HepG2 (cell line): ENCODE data around the gene CRLF1. TPM values are rescaled to one million over a fixed set of nuclear protein-coding genes. Genes with fewer than 3 reads are reported as not detected.

Experiments
- ATAC-seq: fragments of 200-7000 bp; cut with Tn5 transposase; 3 replicates; pipeline ENCODE4 v1.9.1; 2020; ENCODE audit warnings: mild to moderate bottlenecking, moderate library complexity
- BruUV-seq: library from RNA; stranded (reverse); fragments of 400-500 nt; replicated peaks from 2 replicates; lab custom pipeline; 2021; lab: Mats Ljungman, UMichigan
- CTCF ChIA-PET: fragments of 300-600 bp; formaldehyde crosslinking; extraction: SDS; loops from one replicate; lab custom pipeline; 2021; ENCODE audit warnings: low total read pairs, inconsistent platforms, low intra/inter-chr PET ratio; lab: Yijun Ruan, JAX
- POLR2A ChIA-PET: fragments of 350-600 bp; sonication (Branson Sonifier 250); formaldehyde crosslinking; loops from one replicate; lab custom pipeline; 2020; ENCODE audit warnings: antibody characterized with exemption, inconsistent platforms; lab: Yijun Ruan, JAX
- DNase-seq: peaks from one replicate; pipeline ENCODE4 v3.0.0-alpha.2; 2015; ENCODE audit warnings: low spot score
- FAIRE-seq: peaks from 3 replicates; lab custom pipeline; 2011; peaks lifted over from hg19 to GRCh38; lab: Jason Lieb, UNC
- H2AFZ ChIP-seq: one replicate; pipeline ENCODE4 v1.6.1; 2011; ENCODE audit warnings: low read length, inconsistent platforms
- H3K27ac ChIP-seq: fragments of 300-600 bp; 3 replicates; pipeline ENCODE4 v1.8.0; 2011; ENCODE audit warnings: mixed run types, mild to moderate bottlenecking, mixed read lengths, low read length, inconsistent platforms; ENCODE audit not compliant: insufficient read depth; ENCODE audit errors: extremely low read length
- H3K27me3 ChIP-seq, 2 experiments: fragments of 200-600 bp in 1 of 2; 2 replicates in 1 of 2; 3 replicates in 1 of 2; pipeline versions ENCODE4 v1.6.0 to v1.8.0; 2011; ENCODE audit warnings: low read length in 2 of 2, mild to moderate bottlenecking in 2 of 2, moderate library complexity in 2 of 2, inconsistent platforms in 1 of 2; ENCODE audit not compliant: insufficient read depth in 2 of 2, control insufficient read depth in 1 of 2
- H3K36me3 ChIP-seq, 2 experiments: fragments of 200-600 bp in 1 of 2; replicated peaks in 1 of 2; 2 replicates in 1 of 2; 3 replicates in 1 of 2; pipeline versions ENCODE4 v1.5.1 to v1.8.0; 2011; ENCODE audit warnings: low read length in 2 of 2, inconsistent platforms in 1 of 2; ENCODE audit not compliant: insufficient read depth in 2 of 2, control insufficient read depth in 1 of 2
- H3K4me1 ChIP-seq: 2 replicates; pipeline ENCODE4 v1.5.1; 2012; ENCODE audit warnings: low read length, inconsistent platforms; ENCODE audit not compliant: insufficient read depth
- H3K4me2 ChIP-seq: 2 replicates; pipeline ENCODE4 v1.6.0; 2011; ENCODE audit warnings: low read depth, low read length, inconsistent platforms
- H3K4me3 ChIP-seq, 3 experiments: fragments of 200-600 bp in 1 of 3; sonication (generic), shearing (Covaris generic) in 1 of 3; replicated peaks in 1 of 3; 2 replicates each; pipeline ENCODE4 v1.5.1; 2011 to 2016; ENCODE audit warnings: low read length in 3 of 3, inconsistent platforms in 2 of 3, low read depth in 2 of 3, mild to moderate bottlenecking in 2 of 3, control low read depth in 1 of 3, mixed read lengths in 1 of 3; ENCODE audit not compliant: insufficient read depth in 1 of 3
- H3K79me2 ChIP-seq: one replicate; pipeline ENCODE4 v1.6.1; 2011; ENCODE audit warnings: low read length, inconsistent platforms; ENCODE audit not compliant: insufficient read depth
- H3K9ac ChIP-seq: 2 replicates; pipeline ENCODE4 v1.6.0; 2011; ENCODE audit warnings: mild to moderate bottlenecking, low read depth, low read length, inconsistent platforms; ENCODE audit not compliant: insufficient read depth
- H3K9me3 ChIP-seq: 2 replicates; pipeline ENCODE4 v1.5.1; 2012; ENCODE audit warnings: mild to moderate bottlenecking, low read length
- H4K20me1 ChIP-seq: 2 replicates; pipeline ENCODE4 v1.6.0; 2011; ENCODE audit warnings: inconsistent platforms, mild to moderate bottlenecking, low read length, moderate library complexity; ENCODE audit not compliant: insufficient read depth
- HBP1 ChIP-seq: IDR thresholded peaks from 2 replicates; pipeline ENCODE4 v1.6.1; 2016; ENCODE audit warnings: low read depth, control low read depth
- HDAC2 ChIP-seq: sonication (generic); formaldehyde crosslinking; IDR thresholded peaks from 2 replicates; pipeline ENCODE4 v1.4.0; 2020; ENCODE audit warnings: missing genetic modification reagents
- HOXA3 ChIP-seq: sonication (generic); formaldehyde crosslinking; IDR thresholded peaks from 2 replicates; pipeline ENCODE4 v1.5.0; 2020; ENCODE audit warnings: missing genetic modification reagents
- MAX ChIP-seq: IDR thresholded peaks from 2 replicates; pipeline ENCODE4 v1.6.1; 2012; ENCODE audit warnings: inconsistent platforms
- NFKBIZ ChIP-seq: IDR thresholded peaks from 2 replicates; pipeline ENCODE4 v1.6.1; 2018; ENCODE audit warnings: missing genetic modification reagents, missing compliant biosample characterization
- NR2F1 ChIP-seq, 2 experiments: fragments of 450-650 bp in 1 of 2; formaldehyde crosslinking in 1 of 2; IDR thresholded peaks; 2 replicates each; pipeline versions ENCODE4 v1.5.0 to v1.6.1; 2016 to 2020; ENCODE audit warnings: mild to moderate bottlenecking in 1 of 2, missing compliant biosample characterization in 1 of 2, missing genetic modification reagents in 1 of 2, moderate library complexity in 1 of 2
- STAG1 ChIP-seq: sonication (generic); formaldehyde crosslinking; IDR thresholded peaks from 2 replicates; pipeline ENCODE4 v1.4.0; 2020; ENCODE audit warnings: missing genetic modification reagents
- ZBTB4 ChIP-seq: sonication (generic); formaldehyde crosslinking; IDR thresholded peaks from 2 replicates; pipeline ENCODE4 v1.4.0; 2020; ENCODE audit warnings: missing genetic modification reagents, mild to moderate bottlenecking, borderline replicate concordance
- ZFP37 ChIP-seq: sonication (generic); formaldehyde crosslinking; IDR thresholded peaks from 2 replicates; pipeline ENCODE4 v1.4.0; 2020; ENCODE audit warnings: missing genetic modification reagents, borderline replicate concordance
- ZNF121 ChIP-seq: sonication (generic); formaldehyde crosslinking; IDR thresholded peaks from 2 replicates; pipeline ENCODE4 v1.5.0; 2020; ENCODE audit warnings: mild to moderate bottlenecking, missing genetic modification reagents
- ZNF263 ChIP-seq: sonication (generic); formaldehyde crosslinking; IDR thresholded peaks from 2 replicates; pipeline ENCODE4 v1.4.0; 2020; ENCODE audit warnings: missing genetic modification reagents
- ZNF605 ChIP-seq: sonication (generic); formaldehyde crosslinking; IDR thresholded peaks from 2 replicates; pipeline ENCODE4 v1.8.0; 2022; ENCODE audit warnings: mild to moderate bottlenecking, missing genetic modification reagents
- ZNF678 ChIP-seq: sonication (generic); formaldehyde crosslinking; IDR thresholded peaks from 2 replicates; pipeline ENCODE4 v1.4.0; 2020; ENCODE audit warnings: mild to moderate bottlenecking, missing genetic modification reagents
- ZNF746 ChIP-seq: sonication (generic); formaldehyde crosslinking; IDR thresholded peaks from 2 replicates; pipeline ENCODE4 v1.8.0; 2022; ENCODE audit warnings: mild to moderate bottlenecking, missing genetic modification reagents
- ZNF782 ChIP-seq: sonication (generic); formaldehyde crosslinking; IDR thresholded peaks from 2 replicates; pipeline ENCODE4 v1.4.0; 2020; ENCODE audit warnings: missing genetic modification reagents, mild to moderate bottlenecking, borderline replicate concordance
- ZNF841 ChIP-seq: sonication (generic); formaldehyde crosslinking; IDR thresholded peaks from 2 replicates; pipeline ENCODE4 v1.8.1; 2023; ENCODE audit warnings: missing genetic modification reagents, borderline replicate concordance
- ZSCAN25 ChIP-seq: sonication (generic); formaldehyde crosslinking; IDR thresholded peaks from 2 replicates; pipeline ENCODE4 v1.8.0; 2022; ENCODE audit warnings: mild to moderate bottlenecking, missing genetic modification reagents
- ZUFSP ChIP-seq: sonication (generic); formaldehyde crosslinking; IDR thresholded peaks from 2 replicates; pipeline ENCODE4 v1.9.0; 2021; ENCODE audit warnings: missing genetic modification reagents, mild to moderate bottlenecking, borderline replicate concordance
- WGBS: methylation state at CpG from one replicate; pipeline ENCODE4 v1.1.6; 2017; ENCODE audit warnings: low lambda C conversion rate; 5-methylcytosine and 5-hydroxymethylcytosine counted together
- in situ Hi-C: cut with HindIII; loops from 2 replicates; pipeline ENCODE4 v1.10.0; 2017; ENCODE audit warnings: low pct_unique_long_range_greater_than_20kb; ENCODE audit not compliant: extremely low pct_ligation_motif_present
- intact Hi-C: fragments of 100-400 bp; cut with micrococcal nuclease; formaldehyde crosslinking; loops from one replicate; pipeline ENCODE4 v1.10.0; 2022; ENCODE audit not compliant: unreplicated experiment
- polyA plus RNA-seq, 8 experiments: library from polyadenylated mRNA; depleted of rRNA in 3 of 8; stranded (reverse) in 7 of 8; unstranded in 1 of 8; fragments of >200 nt; fragmentation: Illumina TruSeq in 4 of 8; extraction: Trizol in 4 of 8; gene quantifications; 2 replicates each; pipeline versions ENCODE4 v1.2.1 to v1.2.3, GENCODE V29; 2011 to 2016; ENCODE audit warnings: low read depth in 4 of 8, missing spikeins in 1 of 8, mixed read lengths in 1 of 8; ENCODE audit not compliant: insufficient read depth in 1 of 8
- total RNA-seq, 5 experiments: library from RNA; depleted of rRNA; stranded (reverse); fragments of >200 nt; fragmentation: Illumina TruSeq; extraction: Trizol; gene quantifications; 2 replicates each; pipeline ENCODE4 v1.2.3, GENCODE V29; 2016; ENCODE audit warnings: low read depth in 1 of 5

CRLF1 gene
- total and polyA plus RNA-seq, 2 of the 13 experiments (the other 11 are each of a cell fraction or from before 2014, with no cell fraction given) = 217 to 296 TPM

- ATAC-seq = peak; percentile 46
- TF ChIP-seq ZNF263 = 0 out of 2 replicates have a peak, but pooled peaks have one; percentile 27
- TF ChIP-seq ZUFSP = no peak
- TF ChIP-seq ZSCAN25 (CRISPR knock-in tag) = 0 out of 2 replicates have a peak, but pooled peaks have one; percentile 20
- TF ChIP-seq ZNF841 (CRISPR knock-in tag) = no peak
- TF ChIP-seq ZNF605 = no peak
- TF ChIP-seq HOXA3 (CRISPR knock-in tag) = peak; percentile 9
- peak; percentile 86 for TF ChIP-seq ZNF121
- no peak for TF ChIP-seq NFKBIZ (CRISPR knock-in tag)
- TF ChIP-seq MAX = peak; percentile 37; the same call in 1 of the 2 replicates
- TF ChIP-seq ZNF746 (CRISPR knock-in tag) = peak; percentile 36; the same call in 1 of the 2 replicates
- TF ChIP-seq HBP1 (CRISPR knock-in tag) = no peak
- no peak for TF ChIP-seq ZFP37 (CRISPR knock-in tag)
- TF ChIP-seq ZNF782 (CRISPR knock-in tag) = no peak
- 0 out of 2 replicates have a peak, but pooled peaks have one; percentile 13 for TF ChIP-seq STAG1 (CRISPR knock-in tag)
- peak; percentile 43; the same call in 1 of the 2 replicates for TF ChIP-seq HDAC2 (CRISPR knock-in tag)
- TF ChIP-seq NR2F1 (CRISPR knock-in tag; IDR thresholded peaks at IDR 0.05) = peak in 1 of 2 experiments; percentile 53; a peak in 2 of 4 replicates
- TF ChIP-seq ZBTB4 = peak; percentile 61; the same call in 1 of the 2 replicates
- no peak for TF ChIP-seq ZNF678 (CRISPR knock-in tag)
These were observed 3.2 kb downstream of the CRLF1 start for GRCh38 chr19:18603255-18603957.

More at GRCh38 chr19:18603255-18603957, 3.2 kb downstream of the CRLF1 start:
- no TSS peak for BruUV-seq
- Histone ChIP-seq H2AFZ (no peak overlapping the region), H4K20me1 (peaks cover 26% of the 10 kb centered on the region), H3K79me2 (peaks cover 34% of the 10 kb centered on the region), H3K9me3 (no peaks in the 10 kb centered on the region), H3K9ac (no peak overlapping the region), H3K4me1 (peaks cover 35% of the 10 kb centered on the region), H3K4me2 (peak overlapping the region; percentile 39), H3K4me3 (peak overlapping the region in 1 of 3 experiments; percentile 28; a peak in 2 of 6 replicates), H3K27ac (no peak overlapping the region), H3K27me3 (no peaks in the 10 kb centered on the region; a peak in 1 of 5 replicates), H3K36me3 (peaks cover 12 to 27% of the 10 kb centered on the region in 2 experiments; a peak in 3 of 5 replicates)
- CTCF ChIA-PET = no interaction called here
- POLR2A ChIA-PET = interaction anchor here (0.5 to 0.6 kb wide), 2 partner anchors 32 to 744 kb away, joined by 3 to 4 read pairs; partner anchors contain the start of gene UBA52
- no peak for DNase-seq
- 63% methylated on average over 19 of the region's 32 CpGs for WGBS
- no peak for FAIRE-seq
- intact Hi-C loops = no loop called here
- in situ Hi-C loops = no loop called here
